Stomach smooth muscle (tissue), 2 donors: ENCODE data around the gene DNPH1.

ENCODE experiments used
- H3K27ac ChIP-seq: one replicate; pipeline ENCODE4 v1.7.0; 2013; ENCODE audit warnings: mild to moderate bottlenecking, low read length, inconsistent platforms
- H3K27me3 ChIP-seq, 2 donors: one replicate each; pipeline ENCODE4 v1.7.0; 2013; ENCODE audit warnings: low read length in 2 of 2; ENCODE audit not compliant: insufficient read depth in 2 of 2, control insufficient read depth in 1 of 2
- H3K36me3 ChIP-seq, 2 donors: one replicate each; pipeline ENCODE4 v1.7.0; 2013; ENCODE audit warnings: low read length in 2 of 2; ENCODE audit not compliant: control insufficient read depth in 2 of 2, insufficient read depth in 2 of 2
- H3K4me1 ChIP-seq: one replicate; pipeline ENCODE4 v1.7.0; 2013; ENCODE audit warnings: low read length; ENCODE audit not compliant: control insufficient read depth, insufficient read depth
- H3K4me3 ChIP-seq, 2 donors: one replicate each; pipeline ENCODE4 v1.7.0; 2013; ENCODE audit warnings: low read length in 2 of 2
- H3K9ac ChIP-seq, 2 donors: one replicate each; pipeline ENCODE4 v1.7.0; 2013; ENCODE audit warnings: low read length in 2 of 2, mild to moderate bottlenecking in 1 of 2
- H3K9me3 ChIP-seq, 2 donors: one replicate each; pipeline ENCODE4 v1.7.0; 2013; ENCODE audit warnings: low read length in 2 of 2; ENCODE audit not compliant: control insufficient read depth in 2 of 2
- donor health status: healthy.
- donor health status: Pancreatic carcinoma.

DNPH1 gene

GRCh38 chr6:43255408-43256054, 26.2 kb upstream of the DNPH1 start:
- peaks cover 18 to 26% of the 10 kb centered on the region in 2 donors for H3K27me3 ChIP-seq

DNA sequence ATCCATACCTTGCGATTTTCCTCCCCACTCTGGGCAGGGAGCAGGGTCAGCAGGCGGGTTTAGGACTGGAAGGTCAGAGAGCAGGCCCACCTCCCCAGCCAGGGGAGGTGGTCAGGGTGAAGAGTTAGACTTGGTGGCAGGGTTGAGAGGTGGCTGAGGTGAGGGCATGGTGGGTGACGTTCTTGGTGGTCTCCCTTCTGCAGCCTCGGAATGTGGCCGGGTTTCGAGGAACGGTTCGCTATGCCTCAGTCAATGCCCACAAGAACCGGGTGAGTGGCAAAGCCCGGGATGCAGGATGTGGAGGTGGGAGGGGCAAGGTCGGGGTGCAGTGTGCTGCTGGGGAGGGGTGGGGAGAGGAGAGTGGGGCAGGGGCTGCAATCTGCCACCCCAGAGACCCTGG, 25.6 kb upstream of the DNPH1 start:
- peaks cover 18 to 26% of the 10 kb centered on the region in 2 donors for H3K27me3 ChIP-seq
- no peaks in the 10 kb centered on the region for H3K4me1 ChIP-seq
- H3K9me3 ChIP-seq = no peaks in the 10 kb centered on the region
- no peaks in the 10 kb centered on the region for H3K36me3 ChIP-seq
- H3K9ac ChIP-seq = no peak overlapping the region
- no peak overlapping the region for H3K4me3 ChIP-seq
- no peak overlapping the region for H3K27ac ChIP-seq

More at GRCh38 chr6:43255408-43256054, 26.2 kb upstream of the DNPH1 start:
- no peaks in the 10 kb centered on the region for H3K9me3 ChIP-seq
- H3K36me3 ChIP-seq = no peaks in the 10 kb centered on the region
- H3K4me3 ChIP-seq = no peak overlapping the region
- H3K9ac ChIP-seq = no peak overlapping the region
- H3K4me1 ChIP-seq = no peaks in the 10 kb centered on the region
- H3K27ac ChIP-seq = no peak overlapping the region

DNA sequence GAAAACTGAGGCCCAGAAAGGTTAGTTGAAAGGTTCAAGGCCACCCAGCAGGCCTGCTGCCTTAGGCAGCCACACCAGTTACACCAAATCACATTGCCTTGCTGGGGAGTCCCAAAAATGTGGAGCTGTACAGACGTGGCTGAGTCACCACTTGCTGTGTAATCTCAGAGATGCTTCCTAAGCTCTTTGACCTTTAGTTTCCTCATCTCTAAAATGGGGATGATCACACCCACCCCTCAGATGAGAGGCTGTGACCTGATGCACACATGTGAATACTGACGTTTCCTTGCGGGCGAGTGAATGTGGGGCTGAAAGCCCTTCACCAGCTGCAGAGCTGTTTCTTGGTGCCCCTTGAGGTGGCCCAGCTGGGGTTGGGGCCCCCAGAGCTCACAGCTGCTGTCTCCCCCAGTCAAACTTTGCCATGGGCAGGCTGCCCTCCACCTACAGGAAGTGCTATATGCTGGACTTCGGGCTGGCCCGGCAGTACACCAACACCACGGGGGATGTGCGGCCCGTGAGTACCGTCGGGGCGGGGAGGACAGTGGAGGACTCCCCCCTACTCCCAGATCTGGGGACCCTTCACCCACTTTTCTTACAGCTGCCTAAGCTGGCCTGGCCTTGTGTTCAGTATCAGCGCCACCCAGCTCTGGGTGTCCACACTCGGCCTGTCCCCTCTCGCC, 25.0 kb upstream of the DNPH1 start:
- Histone ChIP-seq H3K27ac (no peak overlapping the region), H3K4me3 (no peak overlapping the region), H3K4me1 (no peaks in the 10 kb centered on the region), H3K36me3 (no peaks in the 10 kb centered on the region), H3K9me3 (no peaks in the 10 kb centered on the region), H3K9ac (no peak overlapping the region), H3K27me3 (peaks cover 18 to 26% of the 10 kb centered on the region in 2 donors)

- Histone ChIP-seq H3K4me3 (no peak overlapping the region), H3K27ac (no peak overlapping the region), H3K27me3 (peaks cover 18 to 26% of the 10 kb centered on the region in 2 donors), H3K9ac (no peak overlapping the region), H3K9me3 (no peaks in the 10 kb centered on the region), H3K4me1 (no peaks in the 10 kb centered on the region), H3K36me3 (no peaks in the 10 kb centered on the region)
Observed at GRCh38 chr6:43253401-43253800, 24.1 kb upstream of the DNPH1 start.

GRCh38 chr6:43250992-43251373, 21.7 kb upstream of the DNPH1 start:
- no peaks in the 10 kb centered on the region for H3K36me3 ChIP-seq
- H3K27me3 ChIP-seq = peaks cover 26% of the 10 kb centered on the region in 2 donors
- no peaks in the 10 kb centered on the region for H3K9me3 ChIP-seq
- peaks cover 13% of the 10 kb centered on the region for H3K4me1 ChIP-seq
- no peak overlapping the region for H3K9ac ChIP-seq
- H3K27ac ChIP-seq = no peak overlapping the region
- H3K4me3 ChIP-seq = no peak overlapping the region

- H3K9ac ChIP-seq = no peak overlapping the region
- no peak overlapping the region for H3K27ac ChIP-seq
- peaks cover 33 to 36% of the 10 kb centered on the region in 2 donors for H3K27me3 ChIP-seq
- peaks cover 13% of the 10 kb centered on the region for H3K4me1 ChIP-seq
- H3K9me3 ChIP-seq = no peaks in the 10 kb centered on the region
- no peaks in the 10 kb centered on the region for H3K36me3 ChIP-seq
- H3K4me3 ChIP-seq = no peak overlapping the region
Observed at GRCh38 chr6:43248791-43249190, 19.5 kb upstream of the DNPH1 start.

- no peaks in the 10 kb centered on the region for H3K9me3 ChIP-seq
- no peak overlapping the region for H3K4me3 ChIP-seq
- no peaks in the 10 kb centered on the region for H3K36me3 ChIP-seq
- H3K4me1 ChIP-seq = peaks cover 13% of the 10 kb centered on the region
- H3K27ac ChIP-seq = no peak overlapping the region
- H3K27me3 ChIP-seq = peaks cover 34 to 35% of the 10 kb centered on the region in 2 donors
- peak overlapping the region in 1 of 2 donors; percentile 68 for H3K9ac ChIP-seq
Observed at GRCh38 chr6:43248101-43248500, 18.8 kb upstream of the DNPH1 start.

- Histone ChIP-seq H3K27ac (no peak overlapping the region), H3K9me3 (no peaks in the 10 kb centered on the region), H3K9ac (peak overlapping the region; percentile 55 to 68), H3K4me3 (peak overlapping the region; percentile 84 to 89), H3K36me3 (no peaks in the 10 kb centered on the region), H3K27me3 (peaks cover 35% of the 10 kb centered on the region in 2 donors), H3K4me1 (peaks cover 13% of the 10 kb centered on the region)
Observed at GRCh38 chr6:43247114-43247999, 18.1 kb upstream of the DNPH1 start.

DNA sequence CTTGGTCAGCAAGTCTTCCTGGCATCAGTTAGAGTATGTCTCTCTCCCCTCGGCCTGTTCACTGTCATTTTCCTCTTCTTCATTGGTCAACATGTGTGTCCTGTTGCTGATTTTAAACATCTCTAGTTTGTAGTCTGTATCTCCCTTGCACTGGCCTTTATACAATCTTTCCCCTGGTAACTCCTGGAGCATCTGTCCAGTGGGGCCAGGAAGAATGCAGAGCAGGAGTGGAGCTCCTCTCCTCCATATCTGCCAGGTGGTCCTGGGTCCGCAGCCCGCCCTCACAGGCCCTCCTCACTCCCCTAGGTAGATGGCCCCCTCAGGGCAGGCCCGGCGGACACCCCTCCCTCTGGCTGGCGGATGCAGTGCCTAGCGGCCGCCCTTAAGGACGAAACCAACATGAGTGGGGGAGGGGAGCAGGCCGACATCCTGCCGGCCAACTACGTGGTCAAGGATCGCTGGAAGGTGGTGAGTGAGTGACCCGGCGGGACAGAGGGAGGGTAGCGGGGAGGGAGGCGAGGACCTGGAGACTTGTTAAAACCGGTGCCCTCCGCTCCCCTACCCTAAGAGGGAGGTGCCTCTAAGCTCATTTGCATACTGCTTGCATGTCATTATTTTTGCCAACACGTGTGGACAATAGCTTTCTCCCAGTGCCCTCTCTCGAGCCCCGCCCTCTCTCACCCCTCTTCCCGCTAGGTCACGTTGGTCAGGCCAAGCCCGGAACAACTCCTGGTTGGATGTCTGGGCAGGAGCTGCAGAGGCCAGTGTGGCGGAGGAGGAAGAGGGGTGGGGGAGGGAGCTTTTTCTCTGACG, 17.2 kb upstream of the DNPH1 start:
- Histone ChIP-seq H3K9me3 (no peaks in the 10 kb centered on the region), H3K27me3 (peaks cover 34 to 35% of the 10 kb centered on the region in 2 donors), H3K4me3 (peak overlapping the region; percentile 84 to 89), H3K27ac (no peak overlapping the region), H3K36me3 (no peaks in the 10 kb centered on the region), H3K9ac (peak overlapping the region in 1 of 2 donors; percentile 2), H3K4me1 (peaks cover 13% of the 10 kb centered on the region)
